GM19372 (cell line): ENCODE measurements around the gene CARD14.

Experiments used
- ATAC-seq: cut with Tn5 transposase; IDR thresholded peaks from one replicate; pipeline ENCODE4 v1.9.1; 2021; ENCODE audit warnings: mild to moderate bottlenecking, low read depth, moderate library complexity; ENCODE audit not compliant: unreplicated experiment

CARD14 gene

DNA sequence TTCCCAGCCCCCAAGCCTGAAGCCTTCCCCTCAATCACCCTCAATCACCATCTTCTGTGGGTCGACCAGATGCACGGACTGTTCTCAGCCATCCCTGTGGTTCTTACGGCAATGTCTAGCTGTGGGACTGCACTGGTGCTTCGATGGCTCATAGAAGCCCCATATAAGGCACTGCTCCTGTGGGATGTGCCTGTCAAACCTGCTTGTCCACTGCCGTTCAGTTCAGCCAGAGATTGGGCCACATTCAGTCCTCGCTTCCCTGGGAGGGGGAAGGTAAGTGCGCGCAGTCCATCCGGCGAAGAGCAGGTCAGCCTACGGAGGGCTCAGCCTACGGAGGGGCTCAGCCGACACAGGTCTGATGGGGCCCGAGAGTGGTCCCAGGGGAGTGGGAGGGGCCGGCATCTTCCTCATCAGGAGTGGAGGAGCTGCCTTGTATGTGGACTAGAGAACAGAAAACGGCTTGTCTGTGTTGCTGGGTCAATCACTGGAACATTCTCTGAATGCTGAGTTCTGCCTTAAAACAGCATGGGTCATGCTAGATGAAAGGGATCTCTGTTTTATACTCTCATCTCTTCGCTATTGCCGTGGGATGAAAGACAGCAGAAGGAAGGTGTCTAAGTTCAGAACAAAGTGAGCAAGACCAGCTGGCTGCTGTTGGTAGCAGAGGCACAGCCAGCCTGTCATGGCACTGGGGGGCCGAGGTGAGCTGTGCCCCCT lies at the start of gene CARD14:
CARD14 (plus strand) TSS at position 247 of the 717 bp plus-strand sequence. CDS start 11,409 bp downstream, outside the sequence.
- no peak for ATAC-seq

GRCh38 chr17:80122026-80122575 lies 47.7 kb upstream of the CARD14 start:
- no peak for ATAC-seq

GRCh38 chr17:80122926-80123505 lies 46.8 kb upstream of the CARD14 start:
- ATAC-seq: no peak

DNA sequence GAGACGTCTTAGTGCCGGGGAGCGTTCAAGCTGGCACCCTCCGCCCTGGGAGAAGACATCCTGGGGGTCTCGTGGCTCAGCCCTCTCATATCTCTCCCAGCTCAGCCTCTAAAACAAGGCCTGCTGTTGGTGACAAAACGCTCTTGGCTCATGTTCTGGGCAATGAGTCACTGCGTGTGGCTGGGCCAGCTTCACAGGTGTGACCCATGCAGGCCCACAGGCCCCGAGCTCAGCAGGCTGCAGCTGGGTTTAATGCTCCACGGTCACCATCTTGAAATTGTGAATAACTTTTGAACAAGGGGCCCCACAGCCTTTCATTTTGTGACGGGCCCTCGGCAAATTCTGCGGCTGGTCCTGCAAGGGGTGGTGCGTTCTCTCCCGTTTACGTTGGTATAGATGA lies 46.0 kb upstream of the CARD14 start:
- no peak for ATAC-seq

- no peak for ATAC-seq
Observed at GRCh38 chr17:80124351-80124981, 45.4 kb upstream of the CARD14 start.

- no peak for ATAC-seq
Observed at GRCh38 chr17:80125656-80126448, 44.0 kb upstream of the CARD14 start.

DNA sequence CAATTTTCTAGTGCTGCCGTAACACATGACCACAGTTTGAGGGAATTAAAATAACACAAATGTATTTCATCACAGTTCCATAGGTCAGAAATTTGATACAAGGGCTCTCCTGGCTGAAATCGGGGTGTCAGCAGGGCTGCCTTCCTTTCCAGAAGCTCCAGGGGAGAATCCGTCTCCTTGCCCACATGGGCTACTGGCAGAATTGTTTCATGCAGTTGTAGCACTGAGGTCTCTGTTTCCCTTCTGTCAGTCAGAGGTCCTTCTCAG lies 43.4 kb upstream of the CARD14 start:
- no peak for ATAC-seq

GRCh38 chr17:80129006-80129565 lies 40.7 kb upstream of the CARD14 start:
- ATAC-seq: no peak

DNA sequence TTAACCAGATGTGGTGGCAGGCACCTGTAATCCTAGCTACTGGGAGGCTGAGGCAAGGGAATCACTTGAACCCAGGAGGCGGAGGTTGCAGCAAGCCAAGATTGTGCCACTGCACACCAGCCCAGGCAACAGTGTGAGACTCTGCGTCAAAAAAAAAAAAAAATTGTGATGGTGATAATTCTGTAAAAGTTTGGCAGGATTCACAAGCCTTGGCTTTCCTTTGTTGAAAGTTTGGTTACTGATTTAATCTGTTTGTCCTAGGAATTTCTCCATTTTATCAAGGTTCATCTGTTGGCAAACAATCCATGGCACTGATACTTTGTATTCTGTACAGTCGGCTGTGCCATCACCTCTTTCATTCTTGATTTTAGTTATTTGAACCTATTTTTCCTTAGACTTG lies 38.8 kb upstream of the CARD14 start:
- ATAC-seq: no peak

- no peak for ATAC-seq
Observed at GRCh38 chr17:80132906-80133625, 36.8 kb upstream of the CARD14 start.

- ATAC-seq: no peak
Observed at GRCh38 chr17:80133626-80133970, 36.2 kb upstream of the CARD14 start.

- ATAC-seq: no peak
Observed at GRCh38 chr17:80137131-80137530, 32.7 kb upstream of the CARD14 start.

- no peak for ATAC-seq
Observed at GRCh38 chr17:80138856-80139426, 30.9 kb upstream of the CARD14 start.

DNA sequence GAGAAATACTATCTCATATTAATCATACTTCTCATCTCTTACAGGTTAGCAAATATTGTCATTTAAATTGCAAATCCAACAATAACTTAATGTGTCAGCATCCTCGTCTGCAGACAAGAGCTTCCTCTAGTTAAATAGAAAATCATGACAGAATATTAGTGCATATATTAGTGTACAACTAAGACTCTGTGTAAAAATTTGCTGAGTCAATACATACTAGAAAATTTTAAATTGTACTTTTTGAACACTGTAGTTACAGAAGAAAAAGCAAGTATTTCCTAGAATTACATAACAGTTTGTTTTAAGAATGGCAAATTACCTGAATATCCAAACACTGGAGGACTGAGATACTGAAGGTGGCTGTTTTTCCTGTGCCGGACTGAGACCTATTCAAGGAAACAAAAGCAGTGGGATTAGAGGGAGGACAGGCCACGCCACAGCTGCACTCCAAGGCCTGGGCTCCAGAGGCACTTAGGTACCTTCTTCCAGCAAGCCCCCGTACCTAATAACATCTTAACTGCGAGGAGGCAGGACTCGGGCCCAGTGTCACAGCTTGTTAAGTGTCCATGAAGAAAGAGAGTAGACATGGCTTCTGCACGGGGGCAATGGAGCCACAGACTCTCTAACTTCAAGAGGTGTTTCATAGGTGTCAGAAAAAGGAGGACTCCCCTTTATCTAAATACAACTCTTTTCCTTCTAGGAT lies 28.2 kb upstream of the CARD14 start:
- no peak for ATAC-seq

DNA sequence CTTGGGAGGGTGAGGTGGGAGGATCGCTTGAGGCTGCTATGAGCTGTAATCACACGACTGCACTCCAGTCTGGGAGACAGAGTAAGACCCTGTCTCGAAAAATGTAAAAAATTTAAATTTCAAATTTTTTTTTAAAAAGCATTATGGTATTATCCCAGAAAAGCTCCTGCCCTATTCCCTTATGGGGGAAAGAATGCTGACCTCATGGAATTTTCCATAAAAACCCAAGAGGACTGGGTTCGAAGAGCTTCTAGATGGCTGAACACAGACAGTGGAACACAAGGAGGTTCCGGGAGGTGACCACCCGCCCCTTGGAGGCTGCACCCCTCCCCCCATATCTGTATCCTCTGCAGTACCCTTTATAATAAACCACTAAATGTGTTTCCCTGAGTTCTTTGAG lies 26.9 kb upstream of the CARD14 start:
- ATAC-seq: no peak

- no peak for ATAC-seq
Observed at GRCh38 chr17:80145076-80146075, 24.5 kb upstream of the CARD14 start.

GRCh38 chr17:80146121-80147034 lies 23.5 kb upstream of the CARD14 start:
- peak; percentile 22 for ATAC-seq
